ENCODE results near the gene HOXD8. TPM values are rescaled to one million over a fixed set of nuclear protein-coding genes. Genes with fewer than 3 reads are reported as not detected.

Gene HOXD8
- total RNA-seq, 5 donors from 2014 or later (not counting 1 experiment from before 2014, with no cell fraction given): not detected

- Histone ChIP-seq H3K4me3 (ENCODE audit: control insufficient read depth in 1 of 2, extremely low read depth in 1 of 2, low read length in 1 of 2) (no peak overlapping the region), H3K27me3 (replicated peaks in 1 of 2; ENCODE audit: control insufficient read depth in 2 of 2, extremely low read depth in 1 of 2, insufficient read depth in 2 of 2, low read length in 1 of 2) (peaks cover 21 to 84% of the 10 kb centered on the region in 2 experiments), H3K9me3 (no peaks in the 10 kb centered on the region), H3K4me1 (ENCODE audit: control insufficient read depth in 1 of 2, extremely low read depth in 1 of 2, insufficient read depth in 2 of 2, low read length in 2 of 2) (peaks cover 0 to 4% of the 10 kb centered on the region in 2 experiments), H3K27ac (ENCODE audit: low read length) (no peak overlapping the region), H3K36me3 (ENCODE audit: control insufficient read depth in 2 of 2, extremely low read depth in 1 of 2, insufficient read depth in 1 of 2, low read length in 1 of 2) (no peaks in the 10 kb centered on the region)
- 18% methylated on average over 12 of the region's 32 CpGs for whole genome bisulfite sequencing (ENCODE audit: insufficient coverage)
- Mint-ChIP-seq H3K36me3 (no peaks in the 10 kb centered on the region), H3K9me3 (no peaks in the 10 kb centered on the region), H3K27ac (peak overlapping the region in 1 of 2 donors; percentile 36), H3K4me3 (no peak overlapping the region), H3K4me1 (peaks cover 4 to 12% (median 7%) of the 10 kb centered on the region in 3 donors), H3K27me3 (peaks cover 81 to 95% of the 10 kb centered on the region in 2 donors)
- POLR2A ChIA-PET: no interaction called here
- DNase-seq: no peak
- CTCF ChIA-PET: interaction anchor here in 1 of 2 donors (0.6 kb wide), 1 partner anchor 8 kb away, joined by 3 read pairs; no protein-coding TSS in a partner anchor
- no peak for ATAC-seq (replicated peaks in 1 of 4)
Observed at GRCh38 chr2:176147210-176147799, 17.8 kb downstream of the HOXD8 start.

DNA sequence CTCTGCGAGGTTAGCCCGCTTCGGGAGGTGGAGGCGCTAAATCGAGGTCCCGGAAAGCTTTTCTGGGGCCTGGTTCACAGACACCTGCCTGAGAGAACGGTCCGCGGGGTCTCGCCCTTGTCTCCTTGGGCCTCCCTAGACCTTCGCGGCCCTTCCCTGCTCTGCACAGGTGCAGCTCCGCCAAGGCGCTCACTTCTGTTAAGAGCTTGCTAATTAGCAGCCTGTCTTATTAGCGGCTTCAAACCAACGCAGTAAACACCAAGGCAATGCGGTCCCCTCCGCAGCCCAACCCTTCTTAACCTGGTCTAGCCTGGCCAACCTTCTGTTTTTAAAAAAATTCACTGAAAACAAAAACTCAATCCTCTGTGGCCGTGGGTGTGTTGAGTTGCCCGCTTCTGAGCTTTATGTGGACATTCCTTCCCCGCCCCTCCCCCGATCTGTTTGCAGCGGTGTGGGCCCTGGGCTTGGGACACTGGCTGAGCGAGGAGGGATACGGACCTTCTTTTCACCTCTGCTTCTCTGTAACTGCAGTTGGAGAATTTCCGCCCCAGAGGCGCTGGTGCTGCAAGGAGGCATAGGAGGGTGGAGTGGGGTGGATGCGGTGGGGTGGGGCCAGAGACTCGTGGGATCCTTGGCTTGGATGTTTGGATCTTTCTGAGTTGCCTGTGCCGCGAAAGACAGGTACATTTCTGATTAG, 18.4 kb downstream of the HOXD8 start:
- no peaks in the 10 kb centered on the region for H3K9me3 Mint-ChIP-seq
- Histone ChIP-seq H3K9me3 (no peaks in the 10 kb centered on the region), H3K27ac (ENCODE audit: low read length) (no peak overlapping the region), H3K27me3 (replicated peaks in 1 of 2; ENCODE audit: control insufficient read depth in 2 of 2, extremely low read depth in 1 of 2, insufficient read depth in 2 of 2, low read length in 1 of 2) (peaks cover 21 to 84% of the 10 kb centered on the region in 2 experiments), H3K36me3 (ENCODE audit: control insufficient read depth in 2 of 2, extremely low read depth in 1 of 2, insufficient read depth in 1 of 2, low read length in 1 of 2) (no peaks in the 10 kb centered on the region), H3K4me1 (ENCODE audit: control insufficient read depth in 1 of 2, extremely low read depth in 1 of 2, insufficient read depth in 2 of 2, low read length in 2 of 2) (peaks cover 0 to 7% of the 10 kb centered on the region in 2 experiments), H3K4me3 (ENCODE audit: control insufficient read depth in 1 of 2, extremely low read depth in 1 of 2, low read length in 1 of 2) (no peak overlapping the region)
- H3K4me3 Mint-ChIP-seq: no peak overlapping the region
- ATAC-seq (replicated peaks in 1 of 4) (no peak), DNase-seq (no peak)
- CTCF ChIA-PET: no interaction called here
- H3K27me3 Mint-ChIP-seq: peaks cover 79 to 94% of the 10 kb centered on the region in 2 donors
- H3K36me3 Mint-ChIP-seq: no peaks in the 10 kb centered on the region
- no peak overlapping the region for H3K27ac Mint-ChIP-seq
- H3K4me1 Mint-ChIP-seq: peaks cover 4 to 12% (median 7%) of the 10 kb centered on the region in 3 donors
- POLR2A ChIA-PET: no interaction called here
- WGBS (ENCODE audit: insufficient coverage): 13% methylated on average over 25 of the region's 31 CpGs

DNA sequence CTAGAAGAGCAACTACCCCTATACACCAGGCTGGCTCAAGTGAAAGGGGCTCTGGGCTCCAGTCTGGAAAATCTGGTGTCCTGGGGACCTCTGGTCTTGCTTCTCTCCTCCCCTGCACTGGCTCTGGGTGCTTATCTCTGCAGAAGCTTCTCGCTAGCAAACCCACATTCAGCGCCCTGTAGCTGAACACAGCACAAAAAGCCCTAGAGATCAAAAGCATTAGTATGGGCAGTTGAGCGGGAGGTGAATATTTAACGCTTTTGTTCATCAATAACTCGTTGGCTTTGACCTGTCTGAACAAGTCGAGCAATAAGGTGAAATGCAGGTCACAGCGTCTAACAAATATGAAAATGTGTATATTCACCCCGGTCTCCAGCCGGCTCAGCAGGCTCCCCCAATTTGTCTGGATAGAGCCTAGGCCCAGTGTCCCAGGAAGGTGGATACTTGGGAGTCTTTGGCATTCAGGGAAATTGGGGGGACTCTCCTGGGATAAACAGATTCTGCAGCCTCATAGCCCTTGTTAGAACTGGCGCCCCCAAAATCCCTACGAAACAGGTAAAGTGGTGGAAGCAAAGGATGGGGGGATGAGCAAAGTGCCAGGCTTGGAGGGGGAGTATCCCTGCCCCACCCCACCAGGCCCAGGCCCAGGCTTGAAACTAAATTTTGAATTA, 19.4 kb downstream of the HOXD8 start:
- peaks cover 19 to 80% of the 10 kb centered on the region in 2 experiments for H3K27me3 ChIP-seq (replicated peaks in 1 of 2; ENCODE audit: control insufficient read depth in 2 of 2, extremely low read depth in 1 of 2, insufficient read depth in 2 of 2, low read length in 1 of 2)
- ChIA-PET POLR2A (no interaction called here), CTCF (no interaction called here)
- Mint-ChIP-seq H3K9me3 (no peaks in the 10 kb centered on the region), H3K27me3 (peaks cover 78 to 92% of the 10 kb centered on the region in 2 donors), H3K4me3 (no peak overlapping the region), H3K4me1 (peaks cover 4 to 12% (median 7%) of the 10 kb centered on the region in 3 donors), H3K36me3 (no peaks in the 10 kb centered on the region), H3K27ac (no peak overlapping the region)
- H3K4me1 ChIP-seq (ENCODE audit: control insufficient read depth in 1 of 2, extremely low read depth in 1 of 2, insufficient read depth in 2 of 2, low read length in 2 of 2): peaks cover 0 to 7% of the 10 kb centered on the region in 2 experiments
- H3K36me3 ChIP-seq (ENCODE audit: control insufficient read depth in 2 of 2, extremely low read depth in 1 of 2, insufficient read depth in 1 of 2, low read length in 1 of 2): no peaks in the 10 kb centered on the region
- DNase-seq (no peak), ATAC-seq (replicated peaks in 1 of 4) (no peak)
- no peak overlapping the region for H3K27ac ChIP-seq (ENCODE audit: low read length)
- H3K9me3 ChIP-seq: no peaks in the 10 kb centered on the region
- H3K4me3 ChIP-seq (ENCODE audit: control insufficient read depth in 1 of 2, extremely low read depth in 1 of 2, low read length in 1 of 2): no peak overlapping the region
- 43% methylated on average over 7 of the region's 11 CpGs for WGBS (ENCODE audit: insufficient coverage)

DNA sequence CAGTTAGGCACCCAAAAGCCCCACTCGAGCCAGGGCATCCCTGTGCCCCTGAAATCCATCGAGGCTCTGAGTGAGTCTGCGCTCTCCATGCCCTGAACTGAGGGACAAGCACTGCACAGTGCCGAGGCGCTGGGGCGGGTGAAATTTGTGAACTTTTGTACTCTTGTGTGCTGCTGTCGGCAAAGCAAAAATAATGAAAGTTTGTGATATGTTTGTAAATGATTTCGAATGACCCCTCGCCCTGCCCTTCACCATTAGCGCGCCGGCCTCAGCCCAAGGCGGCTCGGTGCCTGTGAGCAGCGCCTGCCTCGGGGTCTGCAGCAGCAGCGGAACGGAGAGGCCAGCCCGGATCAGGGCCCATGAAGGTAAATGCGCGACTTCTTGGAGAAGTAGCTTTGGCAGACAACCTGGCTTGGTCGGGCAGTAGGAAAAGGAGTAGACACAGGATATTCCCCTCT, 20.0 kb downstream of the HOXD8 start:
- Histone ChIP-seq H3K4me1 (ENCODE audit: control insufficient read depth in 1 of 2, extremely low read depth in 1 of 2, insufficient read depth in 2 of 2, low read length in 2 of 2) (peaks cover 0 to 7% of the 10 kb centered on the region in 2 experiments), H3K4me3 (ENCODE audit: control insufficient read depth in 1 of 2, extremely low read depth in 1 of 2, low read length in 1 of 2) (no peak overlapping the region), H3K27me3 (replicated peaks in 1 of 2; ENCODE audit: control insufficient read depth in 2 of 2, extremely low read depth in 1 of 2, insufficient read depth in 2 of 2, low read length in 1 of 2) (peaks cover 16 to 76% of the 10 kb centered on the region in 2 experiments), H3K9me3 (no peaks in the 10 kb centered on the region), H3K36me3 (ENCODE audit: control insufficient read depth in 2 of 2, extremely low read depth in 1 of 2, insufficient read depth in 1 of 2, low read length in 1 of 2) (no peaks in the 10 kb centered on the region), H3K27ac (ENCODE audit: low read length) (no peak overlapping the region)
- Mint-ChIP-seq H3K27ac (no peak overlapping the region), H3K36me3 (no peaks in the 10 kb centered on the region), H3K4me1 (peaks cover 4 to 12% (median 7%) of the 10 kb centered on the region in 3 donors), H3K4me3 (no peak overlapping the region), H3K9me3 (no peaks in the 10 kb centered on the region), H3K27me3 (peaks cover 78 to 93% of the 10 kb centered on the region in 2 donors)
- no peak for ATAC-seq (replicated peaks in 1 of 4)
- DNase-seq: no peak
- ChIA-PET POLR2A (no interaction called here), CTCF (no interaction called here)
- 19% methylated on average over 20 of the region's 22 CpGs for WGBS (ENCODE audit: insufficient coverage)

GRCh38 chr2:176149939-176150583, 20.6 kb downstream of the HOXD8 start:
- Mint-ChIP-seq H3K27ac (peak overlapping the region in 1 of 2 donors; percentile 50), H3K9me3 (no peaks in the 10 kb centered on the region), H3K27me3 (peaks cover 78 to 92% of the 10 kb centered on the region in 2 donors), H3K36me3 (no peaks in the 10 kb centered on the region), H3K4me1 (peaks cover 4 to 12% (median 7%) of the 10 kb centered on the region in 3 donors), H3K4me3 (no peak overlapping the region)
- ChIA-PET POLR2A (interaction anchor here in 1 of 2 donors (0.6 kb wide), 1 partner anchor 11 kb away, joined by 3 read pairs; no protein-coding TSS in a partner anchor), CTCF (no interaction called here)
- no peaks in the 10 kb centered on the region for H3K9me3 ChIP-seq
- ATAC-seq (replicated peaks in 1 of 4) (no peak), DNase-seq (no peak)
- 26% methylated on average over 15 of the region's 24 CpGs for WGBS (ENCODE audit: insufficient coverage)
- H3K27ac ChIP-seq (ENCODE audit: low read length): no peak overlapping the region
- peaks cover 0 to 7% of the 10 kb centered on the region in 2 experiments for H3K4me1 ChIP-seq (ENCODE audit: control insufficient read depth in 1 of 2, extremely low read depth in 1 of 2, insufficient read depth in 2 of 2, low read length in 2 of 2)
- H3K27me3 ChIP-seq (replicated peaks in 1 of 2; ENCODE audit: control insufficient read depth in 2 of 2, extremely low read depth in 1 of 2, insufficient read depth in 2 of 2, low read length in 1 of 2): peaks cover 16 to 75% of the 10 kb centered on the region in 2 experiments
- H3K36me3 ChIP-seq (ENCODE audit: control insufficient read depth in 2 of 2, extremely low read depth in 1 of 2, insufficient read depth in 1 of 2, low read length in 1 of 2): no peaks in the 10 kb centered on the region
- no peak overlapping the region for H3K4me3 ChIP-seq (ENCODE audit: control insufficient read depth in 1 of 2, extremely low read depth in 1 of 2, low read length in 1 of 2)

Measured in T-cell (primary cell).